Neural progenitor cell (in vitro differentiated cells): ENCODE measurements around the gene ITPR1.

Source experiments
- CTCF ChIP-seq: fragments of 200-600 bp; sonication (generic); IDR thresholded peaks from 2 replicates; pipeline ENCODE4 v1.5.1; 2017; ENCODE audit warnings: antibody characterized with exemption, mild to moderate bottlenecking
- EZH2 ChIP-seq: fragments of 200-600 bp; sonication (generic); IDR thresholded peaks from 2 replicates; pipeline ENCODE4 v1.6.1; 2017; ENCODE audit warnings: antibody characterized with exemption, mild to moderate bottlenecking, moderate library complexity
- EZH2phosphoT487 ChIP-seq: fragments of 200-600 bp; sonication (generic); IDR thresholded peaks from 2 replicates; pipeline ENCODE4 v1.6.1; 2017; ENCODE audit warnings: antibody characterized with exemption

DNA sequence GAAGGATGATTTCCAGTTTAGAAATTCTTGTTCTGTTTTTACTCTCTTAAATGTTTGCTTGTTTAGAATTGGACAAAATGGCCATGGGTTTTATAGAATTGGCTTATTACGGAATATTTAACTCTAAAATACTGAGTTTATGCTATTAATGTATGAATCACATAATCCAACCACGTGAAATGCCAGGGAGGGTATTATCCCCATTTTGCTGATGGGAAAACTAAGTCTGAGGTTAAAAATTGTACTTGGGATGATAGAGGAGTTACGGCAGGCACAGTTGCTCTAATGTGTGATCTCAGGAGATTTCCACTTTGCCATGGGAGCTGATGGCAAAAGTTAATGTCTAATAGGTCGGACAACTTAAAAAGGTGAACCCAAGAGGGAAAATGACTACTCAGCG lies 194.4 kb downstream of the ITPR1 start:
- no peak for TF ChIP-seq CTCF
- no peak for TF ChIP-seq EZH2phosphoT487
- no peak for TF ChIP-seq EZH2
